ENCODE results near the gene SFXN3. TPM values are rescaled to one million over a fixed set of nuclear protein-coding genes. Genes with fewer than 3 reads are reported as not detected.

The SFXN3 gene
- total and polyA plus RNA-seq, 2 of the 8 experiments (the other 6 are each of a cell fraction or from before 2014, with no cell fraction given) = 2.6 to 2.8 TPM

DNA sequence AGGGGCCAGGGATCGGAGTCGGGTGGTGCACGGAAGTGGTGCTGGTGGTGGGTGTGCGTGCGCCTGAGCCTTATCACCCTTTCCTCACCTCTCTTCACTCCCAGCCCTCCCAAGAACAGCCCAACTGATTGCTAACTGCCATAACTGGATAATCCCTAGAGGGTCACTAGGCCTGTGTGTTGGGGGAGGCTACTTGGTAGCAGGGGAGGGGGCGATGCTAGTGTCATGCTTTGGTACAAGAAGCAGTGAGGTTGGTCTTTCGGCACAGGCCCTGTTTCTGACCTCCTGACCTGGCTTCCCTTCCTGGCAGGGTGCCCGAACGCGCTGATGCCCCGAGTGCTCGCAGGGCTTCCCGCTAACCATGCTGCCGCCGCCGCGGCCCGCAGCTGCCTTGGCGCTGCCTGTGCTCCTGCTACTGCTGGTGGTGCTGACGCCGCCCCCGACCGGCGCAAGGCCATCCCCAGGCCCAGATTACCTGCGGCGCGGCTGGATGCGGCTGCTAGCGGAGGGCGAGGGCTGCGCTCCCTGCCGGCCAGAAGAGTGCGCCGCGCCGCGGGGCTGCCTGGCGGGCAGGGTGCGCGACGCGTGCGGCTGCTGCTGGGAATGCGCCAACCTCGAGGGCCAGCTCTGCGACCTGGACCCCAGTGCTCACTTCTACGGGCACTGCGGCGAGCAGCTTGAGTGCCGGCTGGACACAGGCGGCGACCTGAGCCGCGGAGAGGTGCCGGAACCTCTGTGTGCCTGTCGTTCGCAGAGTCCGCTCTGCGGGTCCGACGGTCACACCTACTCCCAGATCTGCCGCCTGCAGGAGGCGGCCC, 31.4 kb downstream of the SFXN3 start (continued):
- no peak for TF ChIP-seq HDAC2 (IDR thresholded peaks at IDR 0.05; ENCODE audit: borderline replicate concordance in 1 of 2, low read depth in 2 of 2, low read length in 2 of 2)
- no peak for TF ChIP-seq ZNF274 (IDR thresholded peaks at IDR 0.05; ENCODE audit: borderline replicate concordance, extremely low read depth, low read length)
- TF ChIP-seq SRF (IDR thresholded peaks at IDR 0.05; ENCODE audit: low read depth, low read length) = 0 out of 2 replicates have a peak, but pooled peaks have one; percentile 26
- TF ChIP-seq TAF1 (IDR thresholded peaks at IDR 0.05; ENCODE audit: low read depth, low read length) = no peak

All from H1 (cell line).